ENCODE measurements around the gene LIMS1.
"Not testable (repeated sequence)": the region's sequence is repeated elsewhere in the genome, so short reads cannot be mapped to it uniquely, and the experiment has no call there.

LIMS1 gene

GRCh38 chr2:108637304-108637669 lies 103.0 kb downstream of the LIMS1 start:
- DNase-seq: no peak

DNA sequence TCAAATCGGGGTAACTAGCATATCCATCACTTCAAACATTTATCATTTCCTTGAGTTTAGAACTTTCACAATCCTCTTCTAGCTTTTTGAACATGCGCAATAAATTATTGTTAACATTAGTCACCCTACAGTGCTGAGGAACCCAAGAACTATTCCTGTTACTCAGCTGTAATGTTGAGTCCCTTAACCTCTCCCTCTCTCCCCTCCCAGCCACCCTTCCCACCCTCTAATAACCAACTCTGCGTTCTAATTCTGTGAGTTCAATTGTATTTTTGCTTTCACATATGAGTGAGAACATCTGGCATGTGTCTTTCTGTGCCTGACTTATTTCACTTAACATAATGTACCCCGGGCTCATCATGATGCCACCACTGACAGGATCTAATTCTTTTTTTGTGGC lies 106.5 kb downstream of the LIMS1 start:
- no peak for DNase-seq

GRCh38 chr2:108641756-108642155 lies 107.5 kb downstream of the LIMS1 start:
- no peak for DNase-seq

GRCh38 chr2:108643261-108643849 lies 109.1 kb downstream of the LIMS1 start:
- DNase-seq: no peak

DNA sequence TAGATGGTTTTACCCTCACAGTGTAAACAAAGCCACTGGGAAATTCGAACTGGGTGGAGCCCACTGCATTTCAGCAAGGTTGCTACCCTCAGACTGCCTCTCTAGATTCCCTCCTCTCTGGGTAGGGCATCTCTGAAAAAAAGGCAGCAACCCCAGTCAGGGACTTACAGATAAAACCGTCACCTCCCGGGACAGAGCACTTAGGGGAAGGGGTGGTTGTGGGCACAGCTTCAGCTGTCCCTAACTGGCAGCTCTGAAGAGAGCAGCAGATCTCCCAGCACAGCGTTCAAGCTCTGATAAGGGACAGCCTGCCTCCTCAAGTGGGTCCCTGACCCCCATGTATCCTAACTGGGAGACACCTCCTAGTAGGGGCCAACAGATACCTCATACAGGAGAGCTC lies 109.6 kb downstream of the LIMS1 start:
- DNase-seq: not testable (repeated sequence)

DNA sequence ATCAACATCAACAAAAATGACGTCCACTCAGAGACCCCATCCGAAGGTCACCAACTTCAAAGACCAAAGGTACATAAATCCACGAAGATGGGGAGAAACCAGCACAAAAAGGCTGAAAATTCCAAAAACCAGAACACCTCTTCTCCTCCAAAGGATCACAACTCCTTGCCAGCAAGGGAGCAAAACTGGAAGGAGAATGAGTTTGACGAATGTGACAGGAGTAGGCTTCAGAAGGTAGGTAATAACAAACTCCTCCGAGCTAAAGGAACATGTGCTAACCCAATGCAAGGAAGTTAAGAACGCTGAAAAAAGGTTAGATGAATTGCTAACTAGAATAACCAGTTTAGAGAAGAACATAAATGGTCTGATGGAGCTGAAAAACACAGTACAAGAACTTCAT lies 110.2 kb downstream of the LIMS1 start:
- DNase-seq: not testable (repeated sequence)

DNA sequence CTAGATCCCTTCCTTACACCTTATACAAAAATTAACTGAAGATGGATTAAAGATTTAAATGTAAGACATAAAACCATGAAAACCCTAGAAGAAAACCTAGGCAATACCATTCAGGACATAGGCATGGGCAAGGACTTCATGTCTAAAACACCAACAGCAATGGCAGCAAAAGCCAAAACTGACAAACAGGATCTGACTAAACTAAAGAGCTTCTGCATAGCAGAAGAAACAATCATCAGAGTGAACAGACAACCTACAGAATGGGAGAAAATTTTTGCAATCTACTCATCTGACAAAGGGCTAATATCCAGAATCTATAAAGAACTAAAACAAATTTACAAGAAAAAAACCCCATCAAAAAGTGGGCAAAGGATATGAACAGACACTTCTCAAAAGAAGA lies 114.5 kb downstream of the LIMS1 start:
- not testable (repeated sequence) for DNase-seq

- DNase-seq: not testable (repeated sequence)
These were observed 116.2 kb downstream of the LIMS1 start for GRCh38 chr2:108650465-108650864.

GRCh38 chr2:108651468-108651867 lies 117.2 kb downstream of the LIMS1 start:
- not testable (repeated sequence) for DNase-seq

- DNase-seq: peak in 2 of 5 donors; percentile 23 to 90
These were observed 118.1 kb downstream of the LIMS1 start for GRCh38 chr2:108652187-108652931.

DNA sequence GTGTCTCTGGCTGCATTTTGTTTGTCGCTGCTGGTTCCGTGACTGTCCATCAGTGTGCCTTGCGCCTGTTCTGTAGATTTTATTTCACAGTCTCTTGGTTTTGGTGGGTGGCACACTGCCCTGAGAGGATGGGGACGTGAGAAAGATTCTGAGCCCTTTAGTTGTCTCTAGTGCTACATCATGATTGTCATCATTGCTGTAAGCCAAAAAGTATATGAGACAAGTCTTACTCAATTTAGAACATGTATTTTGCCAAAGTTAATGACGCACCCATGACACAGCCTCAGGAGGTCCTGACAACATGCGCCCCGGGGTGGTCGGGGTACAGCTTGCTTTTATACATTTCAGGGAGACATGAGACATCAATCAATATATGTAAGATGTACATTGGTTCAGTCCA lies 119.2 kb downstream of the LIMS1 start:
- not testable (repeated sequence) for DNase-seq

- DNase-seq: not testable (repeated sequence)
These were observed 119.6 kb downstream of the LIMS1 start for GRCh38 chr2:108653849-108654248.

- DNase-seq: not testable (repeated sequence)
These were observed 120.4 kb downstream of the LIMS1 start for GRCh38 chr2:108654521-108655125.

DNA sequence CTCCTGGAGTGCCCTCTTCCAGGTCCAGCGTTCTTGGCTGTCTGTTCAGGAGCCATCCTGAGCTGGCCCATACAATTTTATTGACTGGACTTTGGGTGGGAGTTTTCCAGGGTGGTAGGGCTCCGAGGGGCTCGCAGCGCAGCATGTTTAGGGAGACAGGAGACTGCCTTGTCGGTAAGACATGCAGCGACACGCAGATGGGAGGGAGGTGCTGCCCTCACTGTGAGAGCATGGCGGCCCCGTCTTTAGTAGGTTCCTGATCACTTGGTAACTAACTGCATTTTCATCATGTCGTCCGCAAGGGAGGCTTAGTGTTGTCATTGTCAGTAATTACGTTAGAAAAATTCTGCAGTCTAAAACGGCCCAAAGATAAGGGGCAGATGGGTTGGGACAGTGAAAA lies 121.0 kb downstream of the LIMS1 start:
- not testable (repeated sequence) for DNase-seq

DNA sequence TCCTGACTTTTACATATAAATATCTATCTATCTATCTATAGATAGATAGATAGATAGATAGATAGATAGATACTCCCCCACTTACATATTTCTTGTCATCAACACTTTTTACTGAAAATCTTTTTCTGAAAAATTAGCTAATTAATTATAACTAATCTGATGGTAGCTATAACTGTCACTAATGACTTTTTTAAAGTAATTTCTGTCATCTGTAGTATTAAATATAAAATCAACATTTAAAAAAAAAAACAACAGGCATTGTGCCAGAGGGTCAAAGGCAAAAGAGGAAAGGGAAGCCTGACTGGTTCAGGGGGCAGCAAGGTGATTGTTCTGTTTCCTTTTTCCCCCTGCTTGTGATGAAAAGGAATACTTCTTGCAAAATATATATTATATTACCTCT lies 122.0 kb downstream of the LIMS1 start:
- not testable (repeated sequence) for DNase-seq

- DNase-seq: not testable (repeated sequence)
These were observed 123.2 kb downstream of the LIMS1 start for GRCh38 chr2:108657517-108657916.

- DNase-seq: not testable (repeated sequence)
These were observed 124.3 kb downstream of the LIMS1 start for GRCh38 chr2:108658553-108658952.

- not testable (repeated sequence) for DNase-seq
These were observed 127.2 kb downstream of the LIMS1 start for GRCh38 chr2:108661493-108661892.

- DNase-seq: peak in 1 of 5 donors; percentile 21
These were observed 127.9 kb downstream of the LIMS1 start for GRCh38 chr2:108662207-108662612.

- DNase-seq: not testable (repeated sequence)
These were observed 129.1 kb downstream of the LIMS1 start for GRCh38 chr2:108663346-108663745.

DNA sequence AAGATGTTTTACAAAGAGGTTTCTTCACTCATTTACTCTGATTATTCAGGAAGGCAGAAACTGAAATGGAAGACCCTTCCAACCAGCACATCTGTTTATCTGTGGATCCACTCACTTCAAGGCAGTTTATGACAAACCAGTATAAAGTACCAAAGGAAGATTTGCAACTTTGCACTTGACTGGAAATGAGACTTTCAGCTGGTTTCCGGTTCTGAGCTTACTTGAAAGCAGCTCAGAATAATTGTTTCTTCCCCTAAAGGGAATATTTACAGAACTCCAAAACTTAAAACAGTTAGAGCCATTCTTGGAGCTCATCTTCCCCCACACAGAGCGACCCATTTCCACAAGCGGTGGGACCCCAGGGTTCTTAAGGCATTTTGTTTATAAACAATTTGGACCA lies 129.8 kb downstream of the LIMS1 start:
- peak in 1 of 5 donors; percentile 21 for DNase-seq

DNA sequence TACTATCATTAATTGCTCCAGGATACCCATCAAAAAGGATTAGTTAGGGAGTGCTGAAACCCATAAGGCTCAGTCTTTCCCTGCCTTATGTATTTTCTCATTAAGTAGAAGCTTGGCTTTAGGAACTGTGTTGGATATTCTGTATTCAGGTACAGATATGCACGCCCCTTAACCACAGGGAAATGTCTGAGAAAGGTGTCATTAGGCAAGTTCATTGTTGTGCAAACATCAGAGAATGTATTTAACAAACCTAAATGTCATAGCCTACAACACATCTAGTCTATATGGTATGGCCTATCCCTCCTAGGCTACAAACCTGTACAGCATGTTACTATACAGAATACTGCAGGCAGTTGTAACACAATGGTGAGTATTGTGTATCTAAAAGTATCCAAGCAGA lies 130.7 kb downstream of the LIMS1 start:
- not testable (repeated sequence) for DNase-seq

GRCh38 chr2:108665975-108666374 lies 131.7 kb downstream of the LIMS1 start:
- DNase-seq: not testable (repeated sequence)

GRCh38 chr2:108667140-108667539 lies 132.9 kb downstream of the LIMS1 start:
- not testable (repeated sequence) for DNase-seq
